ENCODE measurements around the gene ARHGAP12. TPM values are rescaled to one million over a fixed set of nuclear protein-coding genes. Genes with fewer than 3 reads are reported as not detected.

The ARHGAP12 gene
- total RNA-seq, 1 donor from 2014 or later, result 29.8 TPM

DNA sequence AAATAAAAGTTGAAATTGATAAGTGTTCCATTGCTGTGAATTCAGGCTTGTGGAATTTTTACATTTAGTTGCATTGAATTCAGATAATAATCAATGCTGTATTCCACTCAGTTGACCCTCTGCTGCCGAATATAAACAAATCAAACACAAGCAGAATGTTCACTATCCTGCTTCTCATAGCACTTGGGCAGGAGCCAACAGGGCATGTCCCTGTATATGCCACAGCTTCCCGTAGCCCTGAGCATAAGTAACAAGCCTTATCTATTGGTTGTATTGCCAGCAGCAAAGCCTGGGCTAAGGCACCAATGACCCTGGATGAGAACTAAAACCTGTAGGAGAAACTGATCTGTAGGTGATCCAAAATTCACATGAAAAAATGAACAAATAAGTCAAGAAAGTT lies 145.9 kb downstream of the ARHGAP12 start:
- Histone ChIP-seq H3K27me3 (ENCODE audit: low read depth) (no peaks in the 10 kb centered on the region), H3K4me1 (no peaks in the 10 kb centered on the region), H3K4me3 (no peak overlapping the region), H3K36me3 (no peaks in the 10 kb centered on the region), H3K9me3 (no peaks in the 10 kb centered on the region), H3K27ac (no peak overlapping the region)
- no peak for ATAC-seq
- intact Hi-C loops (cut with DNase I), result no loop called here
- no peak for DNase-seq
- TF ChIP-seq, protein P1, sequence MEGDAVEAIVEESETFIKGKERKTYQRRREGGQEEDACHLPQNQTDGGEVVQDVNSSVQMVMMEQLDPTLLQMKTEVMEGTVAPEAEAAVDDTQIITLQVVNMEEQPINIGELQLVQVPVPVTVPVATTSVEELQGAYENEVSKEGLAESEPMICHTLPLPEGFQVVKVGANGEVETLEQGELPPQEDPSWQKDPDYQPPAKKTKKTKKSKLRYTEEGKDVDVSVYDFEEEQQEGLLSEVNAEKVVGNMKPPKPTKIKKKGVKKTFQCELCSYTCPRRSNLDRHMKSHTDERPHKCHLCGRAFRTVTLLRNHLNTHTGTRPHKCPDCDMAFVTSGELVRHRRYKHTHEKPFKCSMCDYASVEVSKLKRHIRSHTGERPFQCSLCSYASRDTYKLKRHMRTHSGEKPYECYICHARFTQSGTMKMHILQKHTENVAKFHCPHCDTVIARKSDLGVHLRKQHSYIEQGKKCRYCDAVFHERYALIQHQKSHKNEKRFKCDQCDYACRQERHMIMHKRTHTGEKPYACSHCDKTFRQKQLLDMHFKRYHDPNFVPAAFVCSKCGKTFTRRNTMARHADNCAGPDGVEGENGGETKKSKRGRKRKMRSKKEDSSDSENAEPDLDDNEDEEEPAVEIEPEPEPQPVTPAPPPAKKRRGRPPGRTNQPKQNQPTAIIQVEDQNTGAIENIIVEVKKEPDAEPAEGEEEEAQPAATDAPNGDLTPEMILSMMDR (IDR thresholded peaks at IDR 0.05), result no peak

DNA sequence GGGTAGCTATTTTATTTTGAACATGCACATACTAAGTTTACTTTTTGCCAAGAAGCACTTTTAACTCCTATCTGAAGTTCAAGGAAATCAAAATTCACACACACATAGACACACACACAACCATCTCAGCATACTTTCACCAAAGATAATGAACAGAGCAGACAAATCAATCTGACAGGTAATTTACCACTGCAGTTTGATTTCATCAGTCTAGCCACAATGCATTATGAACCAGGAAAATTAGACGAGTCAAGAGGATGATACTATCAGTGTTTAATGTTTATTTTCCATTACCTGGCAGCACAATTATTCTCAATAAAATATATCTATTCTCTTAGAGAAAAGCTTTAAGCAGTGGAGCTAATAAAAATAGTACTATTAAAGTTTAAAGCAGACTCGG lies 147.9 kb downstream of the ARHGAP12 start:
- TF ChIP-seq, protein P1 (IDR thresholded peaks at IDR 0.05), result no peak
- DNase-seq (no peak), ATAC-seq (no peak)
- Histone ChIP-seq H3K36me3 (no peaks in the 10 kb centered on the region), H3K27me3 (ENCODE audit: low read depth) (no peaks in the 10 kb centered on the region), H3K27ac (no peak overlapping the region), H3K9me3 (no peaks in the 10 kb centered on the region), H3K4me1 (no peaks in the 10 kb centered on the region), H3K4me3 (no peak overlapping the region)
- intact Hi-C loops (cut with DNase I), result no loop called here

DNA sequence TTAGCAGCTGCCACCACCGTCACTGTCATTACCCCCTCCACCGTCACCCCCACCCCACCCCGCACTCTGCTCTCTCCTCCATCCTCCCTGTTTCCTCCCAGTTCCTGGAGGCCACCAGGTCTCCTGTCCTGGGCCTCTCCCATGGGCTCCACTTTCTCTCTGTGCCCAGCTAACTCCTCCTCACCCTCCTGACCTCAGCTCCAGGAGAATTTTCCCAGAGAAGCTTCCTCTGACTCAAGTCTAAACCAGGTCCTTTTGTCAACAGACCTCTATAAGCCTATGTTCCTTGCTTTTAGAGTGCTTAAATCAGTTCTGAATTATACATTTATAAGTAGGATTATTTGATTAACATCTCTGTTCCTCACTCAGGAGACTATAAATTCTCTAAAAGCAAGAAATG lies 150.0 kb downstream of the ARHGAP12 start:
- Histone ChIP-seq H3K27ac (no peak overlapping the region), H3K36me3 (no peaks in the 10 kb centered on the region), H3K4me3 (no peak overlapping the region), H3K9me3 (no peaks in the 10 kb centered on the region), H3K4me1 (no peaks in the 10 kb centered on the region), H3K27me3 (ENCODE audit: low read depth) (no peaks in the 10 kb centered on the region)
- ATAC-seq (no peak), DNase-seq (no peak)
- intact Hi-C loops (cut with DNase I), result no loop called here
- TF ChIP-seq, protein P1 (IDR thresholded peaks at IDR 0.05), result no peak

DNA sequence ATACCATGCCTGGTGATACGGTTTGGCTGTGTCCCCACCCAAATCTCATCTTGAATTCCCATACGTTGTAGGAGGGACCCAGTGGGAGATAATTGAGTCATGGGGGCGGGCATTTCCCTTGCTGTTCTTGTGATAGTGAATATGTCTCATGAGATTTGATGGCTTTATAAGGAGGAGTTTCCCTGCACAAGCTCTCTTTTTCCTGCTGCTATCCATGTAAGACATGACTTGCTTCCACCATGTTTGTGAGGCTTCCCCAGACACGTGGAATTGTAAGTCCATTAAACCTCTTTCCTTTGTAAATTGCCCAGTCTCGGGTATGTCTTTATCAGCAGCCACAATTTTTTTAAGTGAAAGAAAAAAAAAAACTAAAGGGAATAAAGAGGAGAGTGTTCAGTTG lies 152.5 kb downstream of the ARHGAP12 start:
- H3K4me3 ChIP-seq, result no peak overlapping the region
- no peak for DNase-seq
- H3K27ac ChIP-seq, result no peak overlapping the region
- H3K4me1 ChIP-seq, result no peaks in the 10 kb centered on the region
- no peaks in the 10 kb centered on the region for H3K9me3 ChIP-seq
- no peak for ATAC-seq
- H3K36me3 ChIP-seq, result no peaks in the 10 kb centered on the region
- intact Hi-C loops (cut with DNase I), result no loop called here
- H3K27me3 ChIP-seq (ENCODE audit: low read depth), result no peaks in the 10 kb centered on the region
- TF ChIP-seq, protein P1 (IDR thresholded peaks at IDR 0.05), result no peak

DNA sequence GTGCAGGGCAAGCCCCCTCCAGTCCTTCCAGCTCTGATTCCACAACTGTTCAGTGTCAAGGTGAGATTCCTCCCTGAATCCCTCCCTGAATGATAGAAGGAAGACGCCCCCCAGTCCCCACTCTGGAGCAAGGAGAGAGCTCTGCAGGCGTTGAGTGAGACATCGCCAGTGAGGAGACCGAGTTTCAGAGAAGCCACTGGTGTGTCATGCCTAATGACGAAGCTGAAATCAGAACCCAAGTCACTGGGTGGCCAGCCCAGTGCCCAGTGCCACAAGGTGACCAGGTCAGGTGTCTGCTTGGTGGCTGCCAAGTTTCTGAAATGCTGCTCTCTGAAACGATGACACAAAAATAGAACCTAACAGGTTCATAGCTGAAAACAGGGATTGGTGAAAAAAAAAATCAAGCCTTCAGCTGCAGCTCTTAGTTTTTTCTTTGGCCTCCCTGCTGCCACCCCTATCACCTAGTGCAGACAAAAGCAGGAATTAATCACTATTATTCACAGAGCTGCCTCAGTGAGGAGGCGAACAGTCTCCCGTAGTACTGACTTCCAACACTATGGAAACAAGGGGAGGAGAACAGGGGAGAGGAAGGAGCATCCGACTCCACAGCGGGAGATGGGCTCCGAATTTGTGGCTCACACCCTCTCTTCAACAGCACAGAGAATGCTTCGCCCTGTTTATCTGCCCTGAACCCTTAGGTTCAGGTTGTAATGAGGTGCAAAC lies 153.5 kb downstream of the ARHGAP12 start:
- ATAC-seq, result no peak
- Histone ChIP-seq H3K36me3 (no peaks in the 10 kb centered on the region), H3K27me3 (ENCODE audit: low read depth) (no peaks in the 10 kb centered on the region), H3K4me1 (no peaks in the 10 kb centered on the region), H3K27ac (no peak overlapping the region), H3K4me3 (no peak overlapping the region), H3K9me3 (no peaks in the 10 kb centered on the region)
- DNase-seq, result no peak
- intact Hi-C loops (cut with DNase I), result no loop called here
- TF ChIP-seq, protein P1 (IDR thresholded peaks at IDR 0.05), result no peak
